ENCODE results near the gene ARID1B. TPM values are rescaled to one million over a fixed set of nuclear protein-coding genes. Genes with fewer than 3 reads are reported as not detected.

ARID1B gene
- total RNA-seq, 1 donor from 2014 or later, result 66.3 TPM

- intact Hi-C loops (cut with micrococcal nuclease), result no loop called here
- no peak overlapping the region for H3K27ac Mint-ChIP-seq
- no peaks in the 10 kb centered on the region for H3K27me3 Mint-ChIP-seq (ENCODE audit: low read depth)
- peaks cover 55% of the 10 kb centered on the region for H3K4me1 Mint-ChIP-seq (ENCODE audit: low read depth)
- peaks cover 4% of the 10 kb centered on the region for H3K9me3 Mint-ChIP-seq
- peaks cover 14% of the 10 kb centered on the region for H3K36me3 Mint-ChIP-seq (ENCODE audit: low read depth)
- H3K4me3 Mint-ChIP-seq (ENCODE audit: low read depth), result no peak overlapping the region
- DNase-seq (ENCODE audit: low spot score), result no peak
Observed at GRCh38 chr6:156807028-156807427, 29.9 kb downstream of the ARID1B start.

GRCh38 chr6:156807795-156808194 lies 30.6 kb downstream of the ARID1B start:
- H3K36me3 Mint-ChIP-seq (ENCODE audit: low read depth), result peaks cover 14% of the 10 kb centered on the region
- no peak overlapping the region for H3K27ac Mint-ChIP-seq
- intact Hi-C loops (cut with micrococcal nuclease), result no loop called here
- no peak overlapping the region for H3K4me3 Mint-ChIP-seq (ENCODE audit: low read depth)
- H3K9me3 Mint-ChIP-seq, result peaks cover 4% of the 10 kb centered on the region
- H3K4me1 Mint-ChIP-seq (ENCODE audit: low read depth), result peaks cover 59% of the 10 kb centered on the region
- H3K27me3 Mint-ChIP-seq (ENCODE audit: low read depth), result no peaks in the 10 kb centered on the region
- DNase-seq (ENCODE audit: low spot score), result no peak

- Mint-ChIP-seq H3K36me3 (ENCODE audit: low read depth) (peaks cover 14% of the 10 kb centered on the region), H3K4me3 (ENCODE audit: low read depth) (no peak overlapping the region)
Observed at GRCh38 chr6:156808287-156808686, 31.1 kb downstream of the ARID1B start.

GRCh38 chr6:156809034-156809433 lies 31.9 kb downstream of the ARID1B start:
- peaks cover 6% of the 10 kb centered on the region for H3K36me3 Mint-ChIP-seq (ENCODE audit: low read depth)
- no peak overlapping the region for H3K27ac Mint-ChIP-seq
- peaks cover 48% of the 10 kb centered on the region for H3K4me1 Mint-ChIP-seq (ENCODE audit: low read depth)
- H3K27me3 Mint-ChIP-seq (ENCODE audit: low read depth), result no peaks in the 10 kb centered on the region
- H3K4me3 Mint-ChIP-seq (ENCODE audit: low read depth), result no peak overlapping the region
- H3K9me3 Mint-ChIP-seq, result peaks cover 4% of the 10 kb centered on the region
- no peak for DNase-seq (ENCODE audit: low spot score)
- intact Hi-C loops (cut with micrococcal nuclease), result no loop called here

More at GRCh38 chr6:156808287-156808686, 31.1 kb downstream of the ARID1B start:
- Mint-ChIP-seq H3K4me1 (ENCODE audit: low read depth) (peaks cover 55% of the 10 kb centered on the region), H3K27me3 (ENCODE audit: low read depth) (no peaks in the 10 kb centered on the region), H3K27ac (no peak overlapping the region), H3K9me3 (peaks cover 4% of the 10 kb centered on the region)
- no peak for DNase-seq (ENCODE audit: low spot score)
- intact Hi-C loops (cut with micrococcal nuclease), result no loop called here

- Mint-ChIP-seq H3K27me3 (ENCODE audit: low read depth) (no peaks in the 10 kb centered on the region), H3K36me3 (ENCODE audit: low read depth) (peaks cover 6% of the 10 kb centered on the region)
Observed at GRCh38 chr6:156809446-156810178, 32.4 kb downstream of the ARID1B start.

GRCh38 chr6:156814036-156814581 lies 36.9 kb downstream of the ARID1B start:
- H3K4me3 Mint-ChIP-seq (ENCODE audit: low read depth), result no peak overlapping the region
- peaks cover 4% of the 10 kb centered on the region for H3K9me3 Mint-ChIP-seq
- H3K27me3 Mint-ChIP-seq (ENCODE audit: low read depth), result no peaks in the 10 kb centered on the region
- no peak for DNase-seq (ENCODE audit: low spot score)
- intact Hi-C loops (cut with micrococcal nuclease), result no loop called here
- peaks cover 37% of the 10 kb centered on the region for H3K4me1 Mint-ChIP-seq (ENCODE audit: low read depth)
- H3K27ac Mint-ChIP-seq, result no peak overlapping the region
- H3K36me3 Mint-ChIP-seq (ENCODE audit: low read depth), result peaks cover 6% of the 10 kb centered on the region

More at GRCh38 chr6:156809446-156810178, 32.4 kb downstream of the ARID1B start:
- H3K4me1 Mint-ChIP-seq (ENCODE audit: low read depth), result peaks cover 46% of the 10 kb centered on the region
- no peak overlapping the region for H3K27ac Mint-ChIP-seq
- H3K9me3 Mint-ChIP-seq, result peaks cover 4% of the 10 kb centered on the region
- no peak overlapping the region for H3K4me3 Mint-ChIP-seq (ENCODE audit: low read depth)
- intact Hi-C loops (cut with micrococcal nuclease), result no loop called here
- no peak for DNase-seq (ENCODE audit: low spot score)

- Mint-ChIP-seq H3K27ac (no peak overlapping the region), H3K4me1 (ENCODE audit: low read depth) (peaks cover 26% of the 10 kb centered on the region), H3K4me3 (ENCODE audit: low read depth) (no peak overlapping the region), H3K9me3 (no peaks in the 10 kb centered on the region), H3K36me3 (ENCODE audit: low read depth) (no peaks in the 10 kb centered on the region), H3K27me3 (ENCODE audit: low read depth) (no peaks in the 10 kb centered on the region)
- no peak for DNase-seq (ENCODE audit: low spot score)
- intact Hi-C loops (cut with micrococcal nuclease), result no loop called here
Observed at GRCh38 chr6:156816505-156816904, 39.3 kb downstream of the ARID1B start.

- Mint-ChIP-seq H3K36me3 (ENCODE audit: low read depth) (no peaks in the 10 kb centered on the region), H3K27ac (no peak overlapping the region), H3K9me3 (no peaks in the 10 kb centered on the region), H3K4me3 (ENCODE audit: low read depth) (no peak overlapping the region), H3K27me3 (ENCODE audit: low read depth) (no peaks in the 10 kb centered on the region), H3K4me1 (ENCODE audit: low read depth) (peaks cover 27% of the 10 kb centered on the region)
- no peak for DNase-seq (ENCODE audit: low spot score)
- intact Hi-C loops (cut with micrococcal nuclease), result no loop called here
Observed at GRCh38 chr6:156820089-156820798, 43.1 kb downstream of the ARID1B start.

GRCh38 chr6:156821707-156822106 lies 44.5 kb downstream of the ARID1B start:
- H3K9me3 Mint-ChIP-seq, result no peaks in the 10 kb centered on the region
- intact Hi-C loops (cut with micrococcal nuclease), result no loop called here
- DNase-seq (ENCODE audit: low spot score), result no peak
- H3K4me1 Mint-ChIP-seq (ENCODE audit: low read depth), result peaks cover 29% of the 10 kb centered on the region
- H3K36me3 Mint-ChIP-seq (ENCODE audit: low read depth), result no peaks in the 10 kb centered on the region
- no peak overlapping the region for H3K4me3 Mint-ChIP-seq (ENCODE audit: low read depth)
- no peak overlapping the region for H3K27ac Mint-ChIP-seq
- H3K27me3 Mint-ChIP-seq (ENCODE audit: low read depth), result no peaks in the 10 kb centered on the region

GRCh38 chr6:156822747-156823206 lies 45.6 kb downstream of the ARID1B start:
- Mint-ChIP-seq H3K36me3 (ENCODE audit: low read depth) (no peaks in the 10 kb centered on the region), H3K27me3 (ENCODE audit: low read depth) (no peaks in the 10 kb centered on the region), H3K4me3 (ENCODE audit: low read depth) (no peak overlapping the region), H3K9me3 (no peaks in the 10 kb centered on the region), H3K4me1 (ENCODE audit: low read depth) (peaks cover 32% of the 10 kb centered on the region), H3K27ac (no peak overlapping the region)
- no peak for DNase-seq (ENCODE audit: low spot score)
- intact Hi-C loops (cut with micrococcal nuclease), result no loop called here

- H3K36me3 Mint-ChIP-seq (ENCODE audit: low read depth), result peaks cover 5% of the 10 kb centered on the region
- intact Hi-C loops (cut with micrococcal nuclease), result loop anchor here (2.0 kb wide), 1 partner anchor 17 kb away; no protein-coding TSS in a partner anchor
- H3K4me3 Mint-ChIP-seq (ENCODE audit: low read depth), result no peak overlapping the region
- no peaks in the 10 kb centered on the region for H3K27me3 Mint-ChIP-seq (ENCODE audit: low read depth)
- no peak overlapping the region for H3K27ac Mint-ChIP-seq
- peaks cover 35% of the 10 kb centered on the region for H3K4me1 Mint-ChIP-seq (ENCODE audit: low read depth)
- no peak for DNase-seq (ENCODE audit: low spot score)
- H3K9me3 Mint-ChIP-seq, result no peaks in the 10 kb centered on the region
Observed at GRCh38 chr6:156824142-156824541, 47.0 kb downstream of the ARID1B start.

- Mint-ChIP-seq H3K27ac (no peak overlapping the region), H3K9me3 (no peaks in the 10 kb centered on the region), H3K36me3 (ENCODE audit: low read depth) (peaks cover 11% of the 10 kb centered on the region), H3K4me1 (ENCODE audit: low read depth) (peaks cover 29% of the 10 kb centered on the region), H3K4me3 (ENCODE audit: low read depth) (no peak overlapping the region), H3K27me3 (ENCODE audit: low read depth) (no peaks in the 10 kb centered on the region)
- DNase-seq (ENCODE audit: low spot score), result no peak
- intact Hi-C loops (cut with micrococcal nuclease), result loop anchor here (2.0 kb wide), 1 partner anchor 15 kb away; no protein-coding TSS in a partner anchor
Observed at GRCh38 chr6:156825475-156825874, 48.3 kb downstream of the ARID1B start.

All from activated T-helper 2 cell treated with anti-CD3 and anti-CD28 coated beads, Interferon-gamma antibody, Interleukin-2, Interleukin-4, amounts not matched to agents 10 μg/mL and 5 μg/mL and 100 μg/mL, durations not matched to agents 14 hours and 24 hours and 36 hours (primary cell).